ENCODE data around the gene TDRD9.

The TDRD9 gene

GRCh38 chr14:104026024-104026423 lies 97.8 kb downstream of the TDRD9 start:
- DNase-seq (ENCODE audit: insufficient read length, low spot score): no peak
- no peak for TF ChIP-seq POLR2A (IDR thresholded peaks at IDR 0.05; ENCODE audit: low read depth, low read length)
- FAIRE-seq: no peak

GRCh38 chr14:104030958-104031357 lies 102.7 kb downstream of the TDRD9 start:
- DNase-seq (ENCODE audit: insufficient read length, low spot score) (no peak), FAIRE-seq (no peak)
- TF ChIP-seq POLR2A (IDR thresholded peaks at IDR 0.05; ENCODE audit: low read depth, low read length): no peak

GRCh38 chr14:104031384-104031783 lies 103.1 kb downstream of the TDRD9 start:
- no peak for TF ChIP-seq POLR2A (IDR thresholded peaks at IDR 0.05; ENCODE audit: low read depth, low read length)
- DNase-seq (ENCODE audit: insufficient read length, low spot score): no peak
- no peak for FAIRE-seq

GRCh38 chr14:104034976-104035699 lies 106.9 kb downstream of the TDRD9 start:
- FAIRE-seq: no peak
- DNase-seq (ENCODE audit: insufficient read length, low spot score): no peak
- no peak for TF ChIP-seq POLR2A (IDR thresholded peaks at IDR 0.05; ENCODE audit: low read depth, low read length)

- TF ChIP-seq POLR2A (IDR thresholded peaks at IDR 0.05; ENCODE audit: low read depth, low read length): no peak
- DNase-seq (ENCODE audit: insufficient read length, low spot score) (no peak), FAIRE-seq (no peak)
Measured at GRCh38 chr14:104036212-104036611, 108.0 kb downstream of the TDRD9 start.

GRCh38 chr14:104037074-104037473 lies 108.8 kb downstream of the TDRD9 start:
- no peak for TF ChIP-seq POLR2A (IDR thresholded peaks at IDR 0.05; ENCODE audit: low read depth, low read length)
- DNase-seq (ENCODE audit: insufficient read length, low spot score): no peak
- no peak for FAIRE-seq

GRCh38 chr14:104037903-104038302 lies 109.6 kb downstream of the TDRD9 start:
- no peak for TF ChIP-seq POLR2A (IDR thresholded peaks at IDR 0.05; ENCODE audit: low read depth, low read length)
- DNase-seq (ENCODE audit: insufficient read length, low spot score): no peak
- FAIRE-seq: no peak

- no peak for FAIRE-seq
Measured at GRCh38 chr14:104039214-104039613, 111.0 kb downstream of the TDRD9 start.

GRCh38 chr14:104040539-104040938 lies 112.3 kb downstream of the TDRD9 start:
- no peak for TF ChIP-seq POLR2A (IDR thresholded peaks at IDR 0.05; ENCODE audit: low read depth, low read length)
- DNase-seq (ENCODE audit: insufficient read length, low spot score): no peak
- FAIRE-seq: no peak

More at GRCh38 chr14:104039214-104039613, 111.0 kb downstream of the TDRD9 start:
- DNase-seq (ENCODE audit: insufficient read length, low spot score): no peak
- no peak for TF ChIP-seq POLR2A (IDR thresholded peaks at IDR 0.05; ENCODE audit: low read depth, low read length)

GRCh38 chr14:104041430-104042104 lies 113.3 kb downstream of the TDRD9 start:
- no peak for TF ChIP-seq POLR2A (IDR thresholded peaks at IDR 0.05; ENCODE audit: low read depth, low read length)
- FAIRE-seq (no peak), DNase-seq (ENCODE audit: insufficient read length, low spot score) (no peak)

GRCh38 chr14:104044016-104044415 lies 115.8 kb downstream of the TDRD9 start:
- TF ChIP-seq POLR2A (IDR thresholded peaks at IDR 0.05; ENCODE audit: low read depth, low read length): no peak
- FAIRE-seq (no peak), DNase-seq (ENCODE audit: insufficient read length, low spot score) (no peak)

GRCh38 chr14:104047761-104048160 lies 119.5 kb downstream of the TDRD9 start:
- DNase-seq (ENCODE audit: insufficient read length, low spot score) (no peak), FAIRE-seq (no peak)
- TF ChIP-seq POLR2A (IDR thresholded peaks at IDR 0.05; ENCODE audit: low read depth, low read length): no peak

GRCh38 chr14:104048758-104049507 lies 120.7 kb downstream of the TDRD9 start:
- FAIRE-seq (no peak), DNase-seq (ENCODE audit: insufficient read length, low spot score) (no peak)
- no peak for TF ChIP-seq POLR2A (IDR thresholded peaks at IDR 0.05; ENCODE audit: low read depth, low read length)

GRCh38 chr14:104049576-104050240 lies 121.5 kb downstream of the TDRD9 start:
- FAIRE-seq (no peak), DNase-seq (ENCODE audit: insufficient read length, low spot score) (no peak)
- TF ChIP-seq POLR2A (IDR thresholded peaks at IDR 0.05; ENCODE audit: low read depth, low read length): no peak

Measured in H54 (cell line).